Naive thymus-derived CD4-positive, alpha-beta T cell (primary cell): ENCODE measurements around the gene CD8B2. TPM values are rescaled to one million over a fixed set of nuclear protein-coding genes. Genes with fewer than 3 reads are reported as not detected.
"Not testable (repeated sequence)": the region's sequence is repeated elsewhere in the genome, so short reads cannot be mapped to it uniquely, and the experiment has no call there.

Experiments used
- ATAC-seq: fragments of 150-1000 bp; cut with Tn5 transposase; 2 replicates; pipeline ENCODE4 v1.10.0; 2021; ENCODE audit warnings: mild to moderate bottlenecking, moderate library complexity
- CTCF ChIA-PET: fragments of 350-600 bp; sonication (Branson Sonifier 250); formaldehyde crosslinking; loops from one replicate; lab custom pipeline; 2021; ENCODE audit warnings: antibody characterized with exemption; lab: Charles Lee
- POLR2A ChIA-PET: fragments of 350-600 bp; sonication (Branson Sonifier 250); formaldehyde crosslinking; loops from one replicate; lab custom pipeline; 2021; ENCODE audit warnings: antibody characterized with exemption, inconsistent platforms; lab: Charles Lee
- DNase-seq, 9 donors: peaks; one replicate each; pipeline versions ENCODE4 v3.0.0 to v3.0.0-alpha.2; 2020 to 2022; ENCODE audit warnings: mixed read lengths in 1 of 9
- H3K27ac ChIP-seq: one replicate; pipeline ENCODE4 v1.7.0; 2013; ENCODE audit warnings: mild to moderate bottlenecking, low read depth, low read length, moderate library complexity
- H3K27me3 ChIP-seq, 2 donors: one replicate each; pipeline ENCODE4 v1.7.0; 2013; ENCODE audit warnings: low read length in 2 of 2, mild to moderate bottlenecking in 2 of 2, moderate library complexity in 2 of 2; ENCODE audit not compliant: control insufficient read depth in 2 of 2, insufficient read depth in 2 of 2
- H3K36me3 ChIP-seq, 3 experiments: 1 replicate in 2 of 3; 2 replicates in 1 of 3; pipeline ENCODE4 v1.7.0; 2013; ENCODE audit warnings: low read length in 3 of 3, mild to moderate bottlenecking in 3 of 3, moderate library complexity in 1 of 3; ENCODE audit not compliant: insufficient read depth in 3 of 3, control insufficient read depth in 2 of 3
- H3K4me1 ChIP-seq, 2 donors: one replicate each; pipeline ENCODE4 v1.7.0; 2013; ENCODE audit warnings: low read length in 2 of 2, mild to moderate bottlenecking in 2 of 2, moderate library complexity in 1 of 2; ENCODE audit not compliant: control insufficient read depth in 2 of 2, insufficient read depth in 2 of 2
- H3K4me3 ChIP-seq: 2 replicates; pipeline ENCODE4 v1.7.0; 2013; ENCODE audit warnings: mild to moderate bottlenecking, low read length
- H3K9me3 ChIP-seq, 3 experiments: 1 replicate in 2 of 3; 2 replicates in 1 of 3; pipeline ENCODE4 v1.7.0; 2013; ENCODE audit warnings: low read length in 3 of 3; ENCODE audit not compliant: control insufficient read depth in 2 of 3
- H3K27ac Mint-ChIP-seq, 9 donors: one replicate each; pipeline ENCODE4 v1.8.0; 2020 to 2022; ENCODE audit warnings: mixed read lengths in 9 of 9, mild to moderate bottlenecking in 8 of 9, moderate library complexity in 5 of 9, inconsistent platforms in 2 of 9
- H3K27me3 Mint-ChIP-seq, 5 donors: one replicate each; pipeline ENCODE4 v1.8.0; 2021 to 2022; ENCODE audit warnings: mixed read lengths in 5 of 5, mild to moderate bottlenecking in 1 of 5
- H3K36me3 Mint-ChIP-seq, 5 donors: one replicate each; pipeline ENCODE4 v1.8.0; 2020 to 2022; ENCODE audit warnings: mixed read lengths in 5 of 5, mild to moderate bottlenecking in 3 of 5, inconsistent platforms in 1 of 5
- H3K4me1 Mint-ChIP-seq, 7 donors: one replicate each; pipeline ENCODE4 v1.8.0; 2020 to 2022; ENCODE audit warnings: mixed read lengths in 7 of 7, mild to moderate bottlenecking in 3 of 7, inconsistent platforms in 1 of 7
- H3K4me3 Mint-ChIP-seq, 10 donors: one replicate each; pipeline ENCODE4 v1.8.0; 2020 to 2022; ENCODE audit warnings: mild to moderate bottlenecking in 10 of 10, mixed read lengths in 10 of 10, moderate library complexity in 6 of 10, inconsistent platforms in 2 of 10
- H3K9me3 Mint-ChIP-seq, 11 donors: one replicate each; pipeline ENCODE4 v1.8.0; 2020 to 2022; ENCODE audit warnings: mixed read lengths in 11 of 11, mild to moderate bottlenecking in 4 of 11, inconsistent platforms in 1 of 11, moderate library complexity in 1 of 11
- intact Hi-C, 2 donors: fragments of 100-400 bp; cut with micrococcal nuclease; formaldehyde crosslinking; loops; one replicate each; pipeline ENCODE4 v1.15.1; 2023
- polyA plus RNA-seq, 2 donors: library from polyadenylated mRNA; unstranded; fragments of 300-500 nt; fragmentation: Illumina TruSeq; gene quantifications; one replicate each; pipeline ENCODE4 v1.2.3, GENCODE V29; 2021
- total RNA-seq, 6 experiments: library from RNA in 5 of 6; stranded (reverse) in 5 of 6; gene quantifications; 1 replicate in 5 of 6; 2 replicates in 1 of 6; pipeline ENCODE4 v1.2.3 and lab custom pipeline; 2021 to 2026

The CD8B2 gene
- total and polyA plus RNA-seq, 7 experiments from 2014 or later, result 0.64 TPM; not detected in 6

- H3K27me3 Mint-ChIP-seq, H3K27me3 ChIP-seq, H3K27ac ChIP-seq, DNase-seq, H3K36me3 Mint-ChIP-seq, H3K4me3 ChIP-seq, H3K4me1 ChIP-seq, H3K4me1 Mint-ChIP-seq, POLR2A ChIA-PET, ATAC-seq, H3K36me3 ChIP-seq, H3K4me3 Mint-ChIP-seq, H3K27ac Mint-ChIP-seq, H3K9me3 Mint-ChIP-seq, CTCF ChIA-PET, H3K9me3 ChIP-seq: not testable (repeated sequence)
- intact Hi-C loops, result loop anchor here (10.0 kb wide), 1 partner anchor 375 kb away; no protein-coding TSS in a partner anchor
Measured at GRCh38 chr2:106479563-106479962, 7.6 kb upstream of the CD8B2 start.

GRCh38 chr2:106487386-106488191 is 425 bp downstream of the CD8B2 start:
- H3K4me3 Mint-ChIP-seq, H3K27me3 ChIP-seq, intact Hi-C loops, H3K4me1 Mint-ChIP-seq, H3K27ac Mint-ChIP-seq, H3K4me1 ChIP-seq, POLR2A ChIA-PET, H3K9me3 Mint-ChIP-seq, H3K36me3 Mint-ChIP-seq, H3K36me3 ChIP-seq, DNase-seq, H3K4me3 ChIP-seq, H3K9me3 ChIP-seq, H3K27ac ChIP-seq, CTCF ChIA-PET: not testable (repeated sequence)
- H3K27me3 Mint-ChIP-seq, result peaks cover 12 to 29% (median 17%) of the 10 kb centered on the region in 5 donors
- peak; percentile 16 for ATAC-seq

- H3K36me3 ChIP-seq, H3K4me1 Mint-ChIP-seq, intact Hi-C loops, H3K27ac Mint-ChIP-seq, H3K4me3 Mint-ChIP-seq, CTCF ChIA-PET, H3K4me3 ChIP-seq, H3K9me3 ChIP-seq, ATAC-seq, H3K9me3 Mint-ChIP-seq, H3K27ac ChIP-seq, H3K36me3 Mint-ChIP-seq, H3K4me1 ChIP-seq, DNase-seq, H3K27me3 ChIP-seq, POLR2A ChIA-PET: not testable (repeated sequence)
- peaks cover 5 to 25% (median 12%) of the 10 kb centered on the region in 5 donors for H3K27me3 Mint-ChIP-seq
Measured at GRCh38 chr2:106489701-106490100, 2.5 kb downstream of the CD8B2 start.

- intact Hi-C loops, ATAC-seq, H3K4me1 Mint-ChIP-seq, DNase-seq, H3K4me3 Mint-ChIP-seq, H3K27ac ChIP-seq, H3K36me3 Mint-ChIP-seq, H3K4me3 ChIP-seq, CTCF ChIA-PET, H3K4me1 ChIP-seq, H3K36me3 ChIP-seq, H3K27me3 ChIP-seq, H3K9me3 Mint-ChIP-seq, H3K9me3 ChIP-seq, H3K27ac Mint-ChIP-seq, POLR2A ChIA-PET: not testable (repeated sequence)
- H3K27me3 Mint-ChIP-seq, result peaks cover 0 to 14% (median 7%) of the 10 kb centered on the region in 5 donors
Measured at GRCh38 chr2:106492399-106492798, 5.2 kb downstream of the CD8B2 start.

GRCh38 chr2:106492913-106493312 is 5.7 kb downstream of the CD8B2 start:
- CTCF ChIA-PET, H3K36me3 ChIP-seq, H3K36me3 Mint-ChIP-seq, DNase-seq, H3K27ac Mint-ChIP-seq, POLR2A ChIA-PET, intact Hi-C loops, H3K4me3 Mint-ChIP-seq, H3K4me1 ChIP-seq, H3K4me3 ChIP-seq, H3K27ac ChIP-seq, H3K4me1 Mint-ChIP-seq, H3K9me3 ChIP-seq, ATAC-seq, H3K27me3 ChIP-seq, H3K9me3 Mint-ChIP-seq: not testable (repeated sequence)
- H3K27me3 Mint-ChIP-seq, result peaks cover 0 to 11% (median 2%) of the 10 kb centered on the region in 5 donors

GRCh38 chr2:106498549-106498948 is 11.4 kb downstream of the CD8B2 start:
- H3K36me3 ChIP-seq, result not testable (repeated sequence)

GRCh38 chr2:106500350-106500749 is 13.2 kb downstream of the CD8B2 start:
- H3K4me3 ChIP-seq, H3K27ac Mint-ChIP-seq, DNase-seq, POLR2A ChIA-PET, H3K4me1 ChIP-seq, H3K9me3 ChIP-seq, intact Hi-C loops, H3K27ac ChIP-seq, H3K36me3 Mint-ChIP-seq, ATAC-seq, H3K27me3 Mint-ChIP-seq, H3K4me3 Mint-ChIP-seq, H3K36me3 ChIP-seq, H3K27me3 ChIP-seq, H3K4me1 Mint-ChIP-seq, CTCF ChIA-PET, H3K9me3 Mint-ChIP-seq: not testable (repeated sequence)

More at GRCh38 chr2:106498549-106498948, 11.4 kb downstream of the CD8B2 start:
- H3K27me3 Mint-ChIP-seq, H3K27me3 ChIP-seq, H3K36me3 Mint-ChIP-seq, intact Hi-C loops, H3K4me1 ChIP-seq, H3K27ac ChIP-seq, H3K4me3 ChIP-seq, H3K4me3 Mint-ChIP-seq, POLR2A ChIA-PET, DNase-seq, H3K9me3 ChIP-seq, H3K27ac Mint-ChIP-seq, ATAC-seq, CTCF ChIA-PET, H3K4me1 Mint-ChIP-seq, H3K9me3 Mint-ChIP-seq: not testable (repeated sequence)
